Spinal cord (tissue), 10 donors: Measurements from ENCODE around the gene ASH1L. TPM values are rescaled to one million over a fixed set of nuclear protein-coding genes. Genes with fewer than 3 reads are reported as not detected.
"Not testable (repeated sequence)": the region's sequence is repeated elsewhere in the genome, so short reads cannot be mapped to it uniquely, and the experiment has no call there.

Source experiments
- DNase-seq, 6 donors: peaks; one replicate each; pipeline versions ENCODE4 v3.0.0 to v3.0.0-alpha.2; 2013 to 2015; ENCODE audit warnings: low spot score in 6 of 6, low read depth in 4 of 6
- H3K27ac ChIP-seq: one replicate; pipeline ENCODE4 v1.5.1; 2013; ENCODE audit warnings: low read depth, low read length, control low read depth
- H3K27me3 ChIP-seq: one replicate; pipeline ENCODE4 v1.6.1; 2013; ENCODE audit warnings: low read length; ENCODE audit not compliant: control insufficient read depth, insufficient read depth
- H3K36me3 ChIP-seq: one replicate; pipeline ENCODE4 v1.6.1; 2013; ENCODE audit warnings: low read length; ENCODE audit not compliant: control insufficient read depth, insufficient read depth
- H3K4me1 ChIP-seq: one replicate; pipeline ENCODE4 v1.6.1; 2013; ENCODE audit warnings: low read length; ENCODE audit not compliant: control insufficient read depth, insufficient read depth
- H3K4me3 ChIP-seq: one replicate; pipeline ENCODE4 v1.5.1; 2013; ENCODE audit warnings: low read depth, low read length, control low read depth
- H3K9me3 ChIP-seq: one replicate; pipeline ENCODE4 v1.6.1; 2013; ENCODE audit warnings: low read length; ENCODE audit not compliant: control insufficient read depth, insufficient read depth
- WGBS: methylation state at CpG from one replicate; pipeline ENCODE4 v1.1.5; 2013; ENCODE audit warnings: missing lambda C conversion rate; ENCODE audit not compliant: insufficient coverage; 5-methylcytosine and 5-hydroxymethylcytosine counted together
- polyA plus RNA-seq, 2 donors: library from polyadenylated mRNA; unstranded; fragments of 120-200 nt; gene quantifications; one replicate each; pipeline ENCODE4 v1.2.1, GENCODE V29; 2013; ENCODE audit not compliant: insufficient read length in 2 of 2
- total RNA-seq, 2 donors: library from RNA; depleted of rRNA in 1 of 2; stranded (reverse); fragments of 120-200 nt in 1 of 2; fragments of >200 nt in 1 of 2; gene quantifications; one replicate each; pipeline versions ENCODE4 v1.2.3 to v1.2.4, GENCODE V29; 2013 to 2014
- donor health status: healthy.

ASH1L gene
- total and polyA plus RNA-seq, 4 donors = 35.9 to 65.9 (median 46.0) TPM

GRCh38 chr1:155526356-155526755, 36.2 kb downstream of the ASH1L start:
- no peaks in the 10 kb centered on the region for H3K4me1 ChIP-seq
- WGBS = 74% methylated on average over 1 of the region's 1 CpG
- H3K27me3 ChIP-seq = no peaks in the 10 kb centered on the region
- no peaks in the 10 kb centered on the region for H3K36me3 ChIP-seq
- no peak for DNase-seq
- no peak overlapping the region for H3K27ac ChIP-seq
- no peaks in the 10 kb centered on the region for H3K9me3 ChIP-seq
- H3K4me3 ChIP-seq = no peak overlapping the region

DNA sequence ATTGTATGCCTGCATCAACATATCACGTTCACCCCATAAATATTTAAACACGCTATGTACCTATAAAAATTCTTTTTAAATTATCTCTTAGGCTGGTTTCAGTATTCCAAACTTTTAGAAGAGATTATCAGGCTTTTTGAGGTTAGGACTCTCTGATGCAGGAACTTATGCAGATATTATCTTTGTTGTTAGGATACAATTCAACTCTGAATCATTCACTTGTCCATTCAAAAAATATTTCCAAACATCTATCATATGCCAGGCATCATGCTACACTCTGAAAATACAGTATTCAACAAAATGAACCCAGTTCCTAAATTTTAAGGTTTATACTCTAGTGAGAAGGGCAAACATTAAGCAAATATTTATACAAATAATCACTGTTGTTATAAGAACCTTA, 40.5 kb downstream of the ASH1L start:
- H3K9me3 ChIP-seq = no peaks in the 10 kb centered on the region
- H3K4me3 ChIP-seq = no peak overlapping the region
- no peak for DNase-seq
- peaks cover 6% of the 10 kb centered on the region for H3K36me3 ChIP-seq
- no peak overlapping the region for H3K27ac ChIP-seq
- no CpG with 5 or more reads among the region's 2 CpGs for WGBS
- H3K27me3 ChIP-seq = no peaks in the 10 kb centered on the region
- H3K4me1 ChIP-seq = no peaks in the 10 kb centered on the region

- Histone ChIP-seq H3K4me1 (no peaks in the 10 kb centered on the region), H3K27ac (no peak overlapping the region), H3K4me3 (no peak overlapping the region), H3K36me3 (peaks cover 6% of the 10 kb centered on the region), H3K9me3 (no peaks in the 10 kb centered on the region), H3K27me3 (no peaks in the 10 kb centered on the region)
- no peak for DNase-seq
- WGBS = 94% methylated on average over 3 of the region's 4 CpGs
Observed at GRCh38 chr1:155518484-155518883, 44.1 kb downstream of the ASH1L start.

- no peak overlapping the region for H3K4me3 ChIP-seq
- DNase-seq = no peak
- no peaks in the 10 kb centered on the region for H3K27me3 ChIP-seq
- H3K36me3 ChIP-seq = peaks cover 9% of the 10 kb centered on the region
- no peak overlapping the region for H3K27ac ChIP-seq
- no peaks in the 10 kb centered on the region for H3K4me1 ChIP-seq
- H3K9me3 ChIP-seq = no peaks in the 10 kb centered on the region
- 85% methylated on average over 9 of the region's 14 CpGs for WGBS
Observed at GRCh38 chr1:155514582-155515187, 47.9 kb downstream of the ASH1L start.

DNA sequence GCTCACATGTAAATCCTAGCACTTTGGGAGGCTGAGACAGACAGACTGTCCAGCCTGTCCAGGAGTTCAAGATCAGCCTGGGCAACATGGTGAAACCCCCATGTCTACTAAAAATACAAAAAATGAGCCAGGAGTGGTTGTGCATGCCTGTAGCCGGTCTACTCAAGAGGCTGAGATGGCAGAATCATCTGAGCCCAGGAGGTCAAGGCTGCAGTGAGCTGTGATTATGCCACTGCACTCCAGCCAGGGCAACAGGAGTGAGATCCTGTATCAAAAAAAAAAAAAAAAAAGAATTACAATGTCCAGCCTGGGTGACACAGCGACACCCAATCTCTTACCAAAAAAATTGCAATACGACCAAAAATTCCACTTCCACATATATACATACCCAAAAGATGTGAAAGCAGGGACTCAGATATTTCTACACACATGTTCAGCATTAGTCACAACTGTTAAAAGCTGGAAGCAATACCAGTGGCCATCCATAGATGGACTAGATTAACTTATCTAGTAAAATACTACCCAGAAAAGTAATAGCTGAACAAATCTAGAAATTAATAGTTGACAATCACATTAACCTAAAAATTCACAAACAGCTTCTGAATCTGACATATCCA, 49.2 kb downstream of the ASH1L start:
- no peaks in the 10 kb centered on the region for H3K4me1 ChIP-seq
- H3K27me3 ChIP-seq = no peaks in the 10 kb centered on the region
- no peak overlapping the region for H3K4me3 ChIP-seq
- H3K27ac ChIP-seq = no peak overlapping the region
- H3K36me3 ChIP-seq = peaks cover 6% of the 10 kb centered on the region
- H3K9me3 ChIP-seq = no peaks in the 10 kb centered on the region
- WGBS = 100% methylated on average over 3 of the region's 3 CpGs
- no peak for DNase-seq

GRCh38 chr1:155511385-155511784, 51.2 kb downstream of the ASH1L start:
- H3K36me3 ChIP-seq, H3K27ac ChIP-seq, H3K27me3 ChIP-seq, H3K9me3 ChIP-seq, H3K4me3 ChIP-seq, DNase-seq, H3K4me1 ChIP-seq: not testable (repeated sequence)
- WGBS = 86% methylated on average over 1 of the region's 6 CpGs

DNA sequence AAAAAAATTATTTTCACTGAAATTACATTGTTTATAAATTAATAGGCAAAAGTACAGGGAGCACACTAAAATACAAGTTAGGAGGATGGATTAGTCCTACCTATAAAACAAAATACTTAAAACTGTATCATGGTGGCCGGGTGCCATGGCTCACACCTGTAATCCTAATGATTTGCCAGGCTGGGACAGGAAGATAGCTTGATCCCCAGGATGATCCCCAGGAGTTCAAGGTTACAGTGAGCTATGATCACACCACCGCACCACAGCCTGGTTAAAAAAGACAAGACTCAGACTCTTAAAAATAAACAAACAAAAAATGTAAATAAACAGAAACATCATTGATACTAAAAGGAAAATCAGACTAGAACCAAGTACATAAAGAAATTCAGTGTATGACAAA, 53.5 kb downstream of the ASH1L start:
- H3K9me3 ChIP-seq = no peaks in the 10 kb centered on the region
- WGBS = 86% methylated on average over 1 of the region's 2 CpGs
- no peaks in the 10 kb centered on the region for H3K27me3 ChIP-seq
- H3K27ac ChIP-seq = no peak overlapping the region
- peaks cover 4% of the 10 kb centered on the region for H3K36me3 ChIP-seq
- no peaks in the 10 kb centered on the region for H3K4me1 ChIP-seq
- no peak for DNase-seq
- no peak overlapping the region for H3K4me3 ChIP-seq

GRCh38 chr1:155507945-155508344, 54.7 kb downstream of the ASH1L start:
- peak in 1 of 6 donors; percentile 18 for DNase-seq
- Histone ChIP-seq H3K4me3 (no peak overlapping the region), H3K36me3 (peaks cover 4% of the 10 kb centered on the region), H3K4me1 (no peaks in the 10 kb centered on the region), H3K9me3 (no peaks in the 10 kb centered on the region), H3K27me3 (no peaks in the 10 kb centered on the region), H3K27ac (no peak overlapping the region)
- no CpG with 5 or more reads among the region's 2 CpGs for WGBS

- not testable (repeated sequence) for H3K4me3 ChIP-seq, H3K27me3 ChIP-seq, H3K4me1 ChIP-seq, H3K27ac ChIP-seq, DNase-seq, H3K36me3 ChIP-seq, H3K9me3 ChIP-seq
- 100% methylated on average over 1 of the region's 3 CpGs for WGBS
Observed at GRCh38 chr1:155505963-155506362, 56.6 kb downstream of the ASH1L start.

DNA sequence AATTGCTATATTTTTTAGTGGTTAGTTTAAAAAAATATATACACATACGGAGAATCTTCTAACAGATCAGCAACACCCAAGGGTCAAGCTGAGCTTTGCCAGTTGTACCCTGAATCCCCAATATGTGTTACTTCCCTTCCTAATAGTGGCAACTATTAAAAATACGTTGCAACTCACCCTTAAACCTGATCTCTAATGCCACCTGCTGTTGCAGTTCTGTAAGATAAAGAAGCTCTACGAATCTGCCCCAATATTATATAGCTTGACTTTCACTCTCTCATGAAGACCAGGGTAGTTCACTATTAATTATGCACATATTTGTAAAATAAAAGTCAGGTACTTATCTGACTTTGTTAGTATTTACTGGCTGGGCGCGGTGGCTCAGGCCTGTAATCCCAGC, 58.4 kb downstream of the ASH1L start:
- Histone ChIP-seq H3K9me3 (no peaks in the 10 kb centered on the region), H3K27ac (no peak overlapping the region), H3K4me1 (peaks cover 6% of the 10 kb centered on the region), H3K27me3 (no peaks in the 10 kb centered on the region), H3K4me3 (no peak overlapping the region), H3K36me3 (no peaks in the 10 kb centered on the region)
- WGBS = 100% methylated on average over 1 of the region's 5 CpGs
- peak in 2 of 6 donors; percentile 37 to 72 for DNase-seq
